Esophagus muscularis mucosa (tissue), 4 donors: ENCODE measurements around the gene DAZL.
A peak's percentile ranks its signal among the peaks of the same experiment; 100 is the strongest.

Source experiments
- CTCF ChIP-seq, 3 experiments: fragments of 200-600 bp in 2 of 3; fragments of 450-650 bp in 1 of 3; sonication (generic) in 2 of 3; IDR thresholded peaks; one replicate each; pipeline ENCODE4 v1.5.1; 2017 to 2019; ENCODE audit warnings: antibody characterized with exemption in 3 of 3, mild to moderate bottlenecking in 2 of 3, moderate library complexity in 1 of 3
- EP300 ChIP-seq: sonication (generic); formaldehyde crosslinking; IDR thresholded peaks from one replicate; pipeline ENCODE4 v1.6.1; 2017; ENCODE audit warnings: antibody characterized with exemption
- POLR2A ChIP-seq: fragments of 450-650 bp; IDR thresholded peaks from one replicate; pipeline ENCODE4 v1.6.1; 2017; ENCODE audit warnings: antibody characterized with exemption, moderate library complexity, mild to moderate bottlenecking, low read depth
- POLR2AphosphoS5 ChIP-seq, 2 donors: sonication (generic); formaldehyde crosslinking; IDR thresholded peaks; one replicate each; pipeline ENCODE4 v1.6.1; 2017; ENCODE audit warnings: antibody characterized with exemption in 2 of 2

- TF ChIP-seq CTCF (IDR thresholded peaks at IDR 0.05) (peak; percentile 72 to 85 (median 84)), POLR2A (no peak), EP300 (no peak), POLR2AphosphoS5 (IDR thresholded peaks at IDR 0.05) (no peak)
Observed at GRCh38 chr3:16600780-16601536, 4.3 kb downstream of the DAZL start.
